ENCODE data around the gene GLCCI1. TPM values are rescaled to one million over a fixed set of nuclear protein-coding genes. Genes with fewer than 3 reads are reported as not detected.

The GLCCI1 gene
- total and polyA plus RNA-seq, 10 of the 15 experiments (the other 5 are each of a cell fraction or from before 2014, with no cell fraction given): 12.6 to 92.0 (median 27.6) TPM

GRCh38 chr7:8119262-8119661, 150.7 kb downstream of the GLCCI1 start:
- Histone ChIP-seq H3K4me3 (no peak overlapping the region), H3K27me3 (replicated peaks in 1 of 2; ENCODE audit: control insufficient read depth in 2 of 2, insufficient read depth in 2 of 2, low read length in 1 of 2) (no peaks in the 10 kb centered on the region), H3K9me3 (replicated peaks; ENCODE audit: control insufficient read depth, insufficient read depth, low read length) (peaks cover 4% of the 10 kb centered on the region; the same call in 2 of the 3 replicates), H3K9ac (ENCODE audit: control insufficient read depth, insufficient read depth, low read length) (no peak overlapping the region), H3K4me1 (ENCODE audit: control insufficient read depth, insufficient read depth, low read length) (peaks cover 44% of the 10 kb centered on the region), H3K79me2 (ENCODE audit: control insufficient read depth, insufficient read depth, low read length) (no peaks in the 10 kb centered on the region), H3K36me3 (ENCODE audit: control insufficient read depth in 2 of 2, insufficient read depth in 2 of 2, low read length in 1 of 2) (no peaks in the 10 kb centered on the region), H2AFZ (ENCODE audit: control insufficient read depth, low read depth, low read length) (no peak overlapping the region), H3K27ac (ENCODE audit: control insufficient read depth, insufficient read depth) (no peak overlapping the region), H3K4me2 (ENCODE audit: control insufficient read depth, insufficient read depth) (no peak overlapping the region), H4K20me1 (ENCODE audit: control insufficient read depth, insufficient read depth) (no peaks in the 10 kb centered on the region)
- in situ Hi-C loops (cut with MboI): no loop called here
- ChIA-PET SMC1A (ENCODE audit: uncharacterized antibody, unreplicated experiment) (interaction anchor here (0.7 to 12.5 kb wide), 5 partner anchors 13 to 153 kb away, joined by 3 to 182 read pairs (median 5); no protein-coding TSS in a partner anchor), CTCF (interaction anchor here (1.0 to 1.6 kb wide), 4 partner anchors 13 to 479 kb away, joined by 3 to 5 read pairs (median 3); partner anchors contain the start of gene UMAD1), POLR2A (interaction anchor here (0.6 to 14.7 kb wide), 4 partner anchors 14 to 1868 kb away, joined by 3 to 133 read pairs (median 4); no protein-coding TSS in a partner anchor), RAD21 (ENCODE audit: unreplicated experiment) (interaction anchor here (0.9 to 8.8 kb wide), 2 partner anchors 12 to 67 kb away, joined by 3 to 124 read pairs; no protein-coding TSS in a partner anchor)
- TF ChIP-seq HDAC2 (IDR thresholded peaks at IDR 0.05): no peak
- no peak for TF ChIP-seq HDAC6 (IDR thresholded peaks at IDR 0.05; ENCODE audit: unreplicated experiment)
- no peak for TF ChIP-seq CTCF (IDR thresholded peaks at IDR 0.05 in 2 of 3, conservative IDR thresholded peaks at IDR 0.05 in 1 of 3; ENCODE audit: control insufficient read depth in 2 of 3, extremely low read depth in 1 of 3, insufficient read depth in 1 of 3, low read depth in 3 of 3, low read length in 3 of 3)
- no peak for TF ChIP-seq POLR2AphosphoS2 (IDR thresholded peaks at IDR 0.05; ENCODE audit: low read depth, low read length)
- no peak for TF ChIP-seq RELB (IDR thresholded peaks at IDR 0.05; ENCODE audit: low read depth)
- TF ChIP-seq FOXM1 (IDR thresholded peaks at IDR 0.05; ENCODE audit: low read depth, low read length): no peak
- TF ChIP-seq EZH2 (IDR thresholded peaks at IDR 0.05; ENCODE audit: borderline replicate concordance, control insufficient read depth, low read depth, low read length): no peak
- no peak for TF ChIP-seq LARP7 (IDR thresholded peaks at IDR 0.05)
- no peak for TF ChIP-seq TCF3 (IDR thresholded peaks at IDR 0.05; ENCODE audit: borderline replicate concordance, insufficient read depth, low read depth, low read length)
- no peak for TF ChIP-seq WRNIP1 (IDR thresholded peaks at IDR 0.05; ENCODE audit: borderline replicate concordance, low read depth, low read length)
- no peak for TF ChIP-seq KAT2A (conservative IDR thresholded peaks at IDR 0.05; ENCODE audit: control insufficient read depth, low read depth, low read length)
- TF ChIP-seq BCL11A (IDR thresholded peaks at IDR 0.05; ENCODE audit: low read depth, low read length): no peak
- no peak for TF ChIP-seq YY1 (IDR thresholded peaks at IDR 0.05; ENCODE audit: low read depth, low read length)
- no peak for TF ChIP-seq BMI1 (IDR thresholded peaks at IDR 0.05; ENCODE audit: borderline replicate concordance)
- no peak for TF ChIP-seq SMC3 (IDR thresholded peaks at IDR 0.05; ENCODE audit: borderline replicate concordance, low read length)
- no peak for TF ChIP-seq RFX5 (IDR thresholded peaks at IDR 0.05; ENCODE audit: low read depth, low read length)
- TF ChIP-seq ZBTB11 (CRISPR knock-in tag; IDR thresholded peaks at IDR 0.05): no peak
- TF ChIP-seq ATF7 (IDR thresholded peaks at IDR 0.05; ENCODE audit: low read depth): no peak
- FAIRE-seq: no peak
- 97% methylated on average over 8 of the region's 8 CpGs for WGBS (ENCODE audit: insufficient coverage, insufficient replicate concordance, low lambda C conversion rate, missing lambda C conversion rate)
- no TSS peak for BruUV-seq (replicated peaks)
- DNase-seq (ENCODE audit: low read depth, low spot score): no peak
- intact Hi-C loops (cut with micrococcal nuclease; ENCODE audit: unreplicated experiment): loop anchor here (5.0 kb wide), 2 partner anchors 302 to 552 kb away; partner anchors contain the start of gene MIOS
- no peak for ATAC-seq
